ENCODE measurements around the gene IFITM5. TPM values are rescaled to one million over a fixed set of nuclear protein-coding genes. Genes with fewer than 3 reads are reported as not detected.
"Not testable (repeated sequence)": the region's sequence is repeated elsewhere in the genome, so short reads cannot be mapped to it uniquely, and the experiment has no call there.

The IFITM5 gene
- total RNA-seq, 4 donors from 2014 or later: not detected

GRCh38 chr11:316031-316701, 16.8 kb upstream of the IFITM5 start:
- DNase-seq: peak in 1 of 2 donors; percentile 20

DNA sequence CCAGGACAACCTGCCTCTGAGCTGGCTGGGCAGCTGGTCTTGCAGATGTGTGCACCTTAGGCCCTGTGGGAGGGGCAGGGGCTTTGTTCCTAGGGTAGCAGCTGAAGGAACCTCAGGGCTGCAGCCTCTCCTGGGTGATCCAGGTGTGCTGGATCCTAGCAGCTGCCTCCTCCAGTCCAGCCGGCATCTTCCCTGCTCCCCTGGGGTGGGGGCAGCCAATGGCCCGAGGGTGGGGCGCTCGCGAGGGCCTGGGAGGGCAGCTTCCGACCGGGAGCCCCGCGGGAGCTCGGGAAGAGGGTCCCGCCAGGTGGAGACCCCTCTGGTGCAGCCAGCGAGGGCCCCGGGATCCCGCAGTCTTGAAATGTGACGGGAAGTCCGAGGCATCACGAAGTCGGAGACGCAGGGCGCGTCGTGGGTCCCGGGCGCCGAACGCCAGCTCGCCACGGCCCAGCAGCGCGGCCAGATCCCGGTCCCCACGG, 16.2 kb upstream of the IFITM5 start:
- no peaks in the 10 kb centered on the region for H3K27me3 ChIP-seq
- intact Hi-C loops (cut with DNase I): loop anchor here (5.0 kb wide), 1 partner anchor 37 kb away; no protein-coding TSS in a partner anchor
- H3K9me3 ChIP-seq: no peaks in the 10 kb centered on the region
- TF ChIP-seq CTCF (IDR thresholded peaks at IDR 0.05) (no peak), POLR2A (IDR thresholded peaks at IDR 0.05) (no peak)
- DNase-seq: peak in 1 of 2 donors; percentile 1
- peak overlapping the region in 1 of 3 donors; percentile 41 for H3K4me3 ChIP-seq (replicated peaks in 1 of 3)
- 38% methylated on average over 19 of the region's 32 CpGs; no CpG with 5 or more reads in 1 of the 2 donors for WGBS, 2 donors
- H3K36me3 ChIP-seq: peaks cover 0 to 3% of the 10 kb centered on the region in 2 donors
- H3K27ac ChIP-seq: peak overlapping the region; percentile 51 to 88 (median 71)
- H3K4me1 ChIP-seq: peaks cover 0 to 15% of the 10 kb centered on the region in 2 donors

More at GRCh38 chr11:316031-316701, 16.8 kb upstream of the IFITM5 start:
- intact Hi-C loops (cut with DNase I): loop anchor here (5.0 kb wide), 1 partner anchor 36 kb away; no protein-coding TSS in a partner anchor
- peak overlapping the region; percentile 51 to 88 (median 71) for H3K27ac ChIP-seq
- no peaks in the 10 kb centered on the region for H3K9me3 ChIP-seq
- TF ChIP-seq POLR2A (IDR thresholded peaks at IDR 0.05) (no peak), CTCF (IDR thresholded peaks at IDR 0.05) (no peak)
- peaks cover 0 to 3% of the 10 kb centered on the region in 2 donors for H3K36me3 ChIP-seq
- peaks cover 0 to 15% of the 10 kb centered on the region in 2 donors for H3K4me1 ChIP-seq
- peak overlapping the region in 1 of 3 donors; percentile 41 for H3K4me3 ChIP-seq (replicated peaks in 1 of 3)
- H3K27me3 ChIP-seq: no peaks in the 10 kb centered on the region
- 24 to 38% methylated on average over 27 to 29 of the region's 64 CpGs for WGBS, 2 donors

- WGBS, 2 donors: 69 to 79% methylated on average over 8 to 9 of the region's 9 CpGs
- Histone ChIP-seq H3K9me3 (no peaks in the 10 kb centered on the region), H3K36me3 (peaks cover 0 to 3% of the 10 kb centered on the region in 2 donors), H3K4me3 (replicated peaks in 1 of 3) (peak overlapping the region in 1 of 3 donors; percentile 41), H3K27me3 (no peaks in the 10 kb centered on the region), H3K4me1 (peaks cover 0 to 15% of the 10 kb centered on the region in 2 donors), H3K27ac (peak overlapping the region; percentile 51 to 88 (median 71))
- no peak for DNase-seq
- no peak for TF ChIP-seq POLR2A (IDR thresholded peaks at IDR 0.05)
- no peak for TF ChIP-seq CTCF (IDR thresholded peaks at IDR 0.05)
- intact Hi-C loops (cut with DNase I): loop anchor here (5.0 kb wide), 1 partner anchor 37 kb away; no protein-coding TSS in a partner anchor
Observed at GRCh38 chr11:315051-315481, 15.7 kb upstream of the IFITM5 start.

DNA sequence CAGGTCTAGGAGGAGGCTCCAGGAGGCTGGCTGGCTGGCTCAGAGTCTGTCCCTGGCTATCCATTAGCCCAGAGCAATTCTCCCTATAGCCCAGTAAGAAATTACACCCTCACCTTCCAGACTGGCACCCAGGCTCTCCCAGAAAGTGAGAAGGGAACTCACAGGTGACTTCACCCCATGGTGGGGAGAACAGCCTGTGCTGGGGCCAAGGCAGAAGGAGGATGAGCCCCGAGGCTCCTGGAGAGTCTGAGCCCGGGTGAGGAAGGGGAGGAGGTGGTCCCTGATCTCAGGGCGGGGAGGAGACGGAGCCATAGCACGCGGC, 15.2 kb upstream of the IFITM5 start:
- H3K4me3 ChIP-seq (replicated peaks in 1 of 3): peak overlapping the region in 2 of 3 donors; percentile 41 to 42
- intact Hi-C loops (cut with DNase I); H3K9me3 ChIP-seq; H3K27me3 ChIP-seq; DNase-seq; H3K36me3 ChIP-seq: not testable (repeated sequence)
- H3K4me1 ChIP-seq: peaks cover 4 to 15% of the 10 kb centered on the region in 2 donors
- WGBS, 2 donors: 65 to 85% methylated on average over 4 to 6 of the region's 6 CpGs
- H3K27ac ChIP-seq: peak overlapping the region; percentile 71 to 88 (median 74)

GRCh38 chr11:313787-314553, 14.6 kb upstream of the IFITM5 start, which contains the start of gene IFITM1:
Gene IFITM1 (plus strand): TSS chr11:314040. CDS start chr11:314171, 131 bp downstream.
- WGBS, 2 donors: 45 to 51% methylated on average over 15 to 18 of the region's 18 CpGs
- peak within 1 kb of the TSS; percentile 71 to 88 (median 74) for H3K27ac ChIP-seq
- no peak for DNase-seq
- TF ChIP-seq CTCF (IDR thresholded peaks at IDR 0.05) (no peak), POLR2A (IDR thresholded peaks at IDR 0.05) (peak in 1 of 2 donors; percentile 53)
- H3K4me1 ChIP-seq: peaks cover 4 to 15% of the 10 kb centered on the region in 2 donors
- H3K36me3 ChIP-seq: peaks cover 0 to 3% of the 10 kb centered on the region in 2 donors
- intact Hi-C loops (cut with DNase I): no loop called here
- no peaks in the 10 kb centered on the region for H3K9me3 ChIP-seq
- H3K4me3 ChIP-seq (replicated peaks in 1 of 3): peak within 1 kb of the TSS in 2 of 3 donors; percentile 41 to 42
- H3K27me3 ChIP-seq: no peaks in the 10 kb centered on the region

All from thyroid gland (tissue), 4 donors.